Activated T-cell treated with anti-CD3 and anti-CD28 coated beads for 1 hour (primary cell): ENCODE data around the gene CNTN2.

Source experiments
- DNase-seq: peaks from one replicate; pipeline ENCODE4 v3.0.0-alpha.2; 2020; ENCODE audit warnings: low read depth

Gene CNTN2

GRCh38 chr1:205042911-205043806 lies at the start of gene CNTN2:
Gene CNTN2, plus strand, starts transcription at chr1:205043212. Its CDS starts 9,974 bp downstream, at chr1:205053186.
- DNase-seq, result no peak

GRCh38 chr1:204994086-204994862 lies 48.7 kb upstream of the CNTN2 start:
- no peak for DNase-seq

- DNase-seq, result no peak
Observed at GRCh38 chr1:204996981-204997380, 46.0 kb upstream of the CNTN2 start.

GRCh38 chr1:204997591-204998355 lies 45.2 kb upstream of the CNTN2 start:
- no peak for DNase-seq

GRCh38 chr1:205001162-205001561 lies 41.9 kb upstream of the CNTN2 start:
- DNase-seq, result no peak

GRCh38 chr1:205002705-205003104 lies 40.3 kb upstream of the CNTN2 start:
- no peak for DNase-seq

- DNase-seq, result no peak
Observed at GRCh38 chr1:205003358-205004131, 39.5 kb upstream of the CNTN2 start.

GRCh38 chr1:205004351-205004750 lies 38.7 kb upstream of the CNTN2 start:
- DNase-seq, result no peak

- no peak for DNase-seq
Observed at GRCh38 chr1:205008896-205009295, 34.1 kb upstream of the CNTN2 start.

GRCh38 chr1:205009670-205010069 lies 33.3 kb upstream of the CNTN2 start:
- DNase-seq, result no peak

GRCh38 chr1:205012391-205013140 lies 30.4 kb upstream of the CNTN2 start:
- DNase-seq, result no peak

- DNase-seq, result no peak
Observed at GRCh38 chr1:205013683-205014367, 29.2 kb upstream of the CNTN2 start.

- DNase-seq, result no peak
Observed at GRCh38 chr1:205014783-205015182, 28.2 kb upstream of the CNTN2 start.

GRCh38 chr1:205015241-205015640 lies 27.8 kb upstream of the CNTN2 start:
- DNase-seq, result no peak

- DNase-seq, result no peak
Observed at GRCh38 chr1:205016075-205016474, 26.9 kb upstream of the CNTN2 start.

GRCh38 chr1:205016584-205016983 lies 26.4 kb upstream of the CNTN2 start:
- no peak for DNase-seq

- DNase-seq, result no peak
Observed at GRCh38 chr1:205017001-205017400, 26.0 kb upstream of the CNTN2 start.

- no peak for DNase-seq
Observed at GRCh38 chr1:205017766-205018165, 25.2 kb upstream of the CNTN2 start.

- DNase-seq, result no peak
Observed at GRCh38 chr1:205018381-205018780, 24.6 kb upstream of the CNTN2 start.

GRCh38 chr1:205020466-205020865 lies 22.5 kb upstream of the CNTN2 start:
- no peak for DNase-seq
